ENCODE data around the gene ARHGEF4. TPM values are rescaled to one million over a fixed set of nuclear protein-coding genes. Genes with fewer than 3 reads are reported as not detected.
"Not testable (repeated sequence)": the region's sequence is repeated elsewhere in the genome, so short reads cannot be mapped to it uniquely, and the experiment has no call there.

The ARHGEF4 gene
- total RNA-seq, 1 experiment from 2014 or later = 5.9 TPM

DNA sequence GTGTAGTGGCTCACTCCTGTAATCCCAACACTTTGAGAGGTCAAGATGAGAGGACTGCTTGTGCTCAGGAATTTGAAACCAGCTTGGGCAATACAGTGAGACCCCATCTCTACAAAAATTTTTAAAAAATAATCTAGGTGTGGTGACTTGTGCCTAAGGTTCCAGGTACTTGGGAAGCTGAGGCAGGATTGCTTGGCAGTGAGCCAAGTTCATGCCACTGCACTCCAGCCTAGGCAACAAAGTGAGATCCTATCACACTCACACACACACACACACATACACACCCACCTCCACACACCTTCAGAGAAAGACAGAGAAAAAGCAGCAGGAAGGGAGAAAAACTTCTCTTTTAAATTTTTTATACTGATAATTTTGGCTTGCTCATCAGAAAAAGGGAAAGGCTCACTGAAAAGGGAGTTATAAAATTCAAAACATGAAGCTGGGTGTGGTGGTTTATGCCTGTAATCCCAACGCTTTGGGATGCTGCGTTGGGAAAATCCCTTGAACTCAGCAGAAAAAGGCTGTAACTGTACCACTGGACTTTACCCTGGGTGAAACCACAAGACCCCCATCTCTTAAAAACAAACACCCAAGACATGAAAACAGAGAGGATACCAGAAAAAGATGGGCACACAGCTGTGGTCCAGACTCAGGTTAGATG is 230.9 kb downstream of the ARHGEF4 start:
- in situ Hi-C loops (cut with HindIII; ENCODE audit: low pct_unique_long_range_greater_than_20kb, low sequenced_read_pairs) = no loop called here
- DNase-seq (ENCODE audit: low read depth) = no peak

DNA sequence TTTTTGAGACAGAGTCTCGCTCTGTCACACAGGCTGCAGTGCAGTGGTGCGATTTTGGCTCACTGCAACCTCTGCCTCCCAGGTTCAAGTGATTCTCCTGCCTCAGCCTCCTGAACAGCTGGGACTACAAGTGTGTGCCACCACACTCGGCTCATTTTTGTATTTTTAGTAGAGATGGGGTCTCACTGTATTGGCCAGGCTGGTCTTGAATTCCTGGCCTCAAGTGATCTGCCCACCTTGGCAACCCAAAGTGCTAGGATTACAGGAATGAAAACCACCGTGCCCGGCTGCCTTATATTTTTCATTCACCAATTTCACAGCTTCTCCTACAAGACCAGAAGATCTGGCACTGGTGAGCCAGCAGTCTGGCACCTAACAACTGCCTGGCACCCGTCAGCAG is 231.5 kb downstream of the ARHGEF4 start:
- in situ Hi-C loops (cut with HindIII; ENCODE audit: low pct_unique_long_range_greater_than_20kb, low sequenced_read_pairs); DNase-seq (ENCODE audit: low read depth): not testable (repeated sequence)

DNA sequence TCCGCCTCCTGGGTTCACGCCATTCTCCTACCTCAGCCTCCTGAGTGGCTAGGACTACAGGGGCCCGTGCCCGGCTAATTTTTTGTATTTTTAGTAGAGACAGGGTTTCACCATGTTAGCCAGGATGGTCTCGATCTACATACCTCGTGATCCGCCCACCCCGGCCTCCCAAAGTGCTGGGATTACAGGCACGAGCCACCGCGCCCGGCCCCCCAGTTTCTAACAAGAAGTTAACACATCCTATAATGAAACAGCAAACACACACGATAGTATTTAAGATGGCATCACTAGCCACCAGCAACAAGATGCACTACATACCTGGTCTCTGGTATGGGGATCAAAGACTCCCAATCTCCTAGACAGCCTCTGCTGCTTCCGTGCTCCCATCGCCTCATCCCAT is 238.9 kb downstream of the ARHGEF4 start:
- in situ Hi-C loops (cut with HindIII; ENCODE audit: low pct_unique_long_range_greater_than_20kb, low sequenced_read_pairs); DNase-seq (ENCODE audit: low read depth): not testable (repeated sequence)

DNA sequence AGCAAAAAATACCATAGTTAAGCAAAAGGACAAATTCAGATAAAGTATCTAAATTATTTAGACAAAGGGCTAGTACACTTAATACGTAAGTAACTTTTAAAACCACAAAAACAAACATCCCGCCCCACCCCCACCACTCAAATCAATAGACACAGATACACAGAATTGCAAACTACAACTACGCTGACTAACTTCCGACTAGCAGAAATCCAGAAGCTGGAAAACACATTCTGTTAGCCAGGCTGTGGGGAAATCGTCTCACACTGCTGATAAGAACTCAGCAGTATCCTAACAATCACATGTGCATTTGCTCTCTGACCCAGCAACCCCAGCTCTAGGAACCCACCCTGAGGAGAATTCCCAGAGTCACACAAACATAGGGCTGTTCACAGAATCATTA is 240.0 kb downstream of the ARHGEF4 start:
- no peak for DNase-seq (ENCODE audit: low read depth)
- in situ Hi-C loops (cut with HindIII; ENCODE audit: low pct_unique_long_range_greater_than_20kb, low sequenced_read_pairs) = no loop called here

DNA sequence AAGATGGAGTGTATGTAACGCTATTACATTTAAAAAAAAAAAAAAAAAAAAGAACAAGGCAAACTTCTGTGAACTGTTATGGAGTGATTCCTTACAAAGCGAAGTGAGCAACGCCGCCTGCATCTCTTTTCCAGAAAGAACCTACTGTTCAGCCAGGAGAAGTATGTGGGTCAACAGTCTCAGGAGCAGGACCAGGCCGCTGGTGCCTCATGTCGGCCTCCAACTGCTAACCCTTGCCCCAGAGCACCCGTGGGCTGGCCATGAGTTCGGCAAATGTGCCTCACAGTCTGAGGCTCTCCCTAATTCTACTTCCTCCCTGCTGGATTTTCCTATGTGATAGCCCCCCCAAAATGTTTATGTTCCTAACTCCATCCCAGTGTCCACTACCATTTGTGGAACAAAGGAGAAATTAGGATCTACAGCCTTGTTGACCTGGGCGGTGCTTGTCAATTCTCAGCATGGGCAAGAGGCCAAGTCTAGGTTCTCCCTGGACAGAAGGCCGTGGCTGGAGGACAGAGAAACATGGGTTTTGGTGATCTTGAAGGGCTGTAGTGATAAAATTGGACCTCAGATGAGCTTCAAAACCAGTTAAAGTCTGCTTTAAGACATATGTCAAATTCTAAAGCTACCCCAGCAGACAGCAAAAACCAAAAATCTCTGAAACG is 240.6 kb downstream of the ARHGEF4 start:
- in situ Hi-C loops (cut with HindIII; ENCODE audit: low pct_unique_long_range_greater_than_20kb, low sequenced_read_pairs) = no loop called here

DNA sequence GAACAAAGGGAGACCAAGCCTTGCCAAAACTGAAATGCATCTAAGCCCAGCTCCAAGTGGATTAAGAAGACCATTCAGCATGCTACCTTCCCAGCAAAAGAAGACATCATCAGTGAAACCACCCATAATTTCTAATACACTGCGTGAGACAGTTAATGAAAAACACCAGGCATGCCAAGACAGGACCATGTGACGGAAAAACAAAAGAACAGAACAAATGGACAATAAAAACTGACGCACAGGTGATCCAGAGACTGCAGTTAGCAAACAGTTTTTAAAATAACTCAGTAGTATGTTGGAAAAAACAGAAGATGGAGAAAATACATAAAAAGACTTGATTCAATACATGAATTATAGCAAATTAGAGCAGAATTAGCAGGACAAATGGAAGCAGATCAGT is 241.3 kb downstream of the ARHGEF4 start:
- in situ Hi-C loops (cut with HindIII; ENCODE audit: low pct_unique_long_range_greater_than_20kb, low sequenced_read_pairs) = no loop called here
- DNase-seq (ENCODE audit: low read depth) = no peak

More for the DNA sequence above, 240.6 kb downstream of the ARHGEF4 start:
- DNase-seq (ENCODE audit: low read depth) = no peak

DNA sequence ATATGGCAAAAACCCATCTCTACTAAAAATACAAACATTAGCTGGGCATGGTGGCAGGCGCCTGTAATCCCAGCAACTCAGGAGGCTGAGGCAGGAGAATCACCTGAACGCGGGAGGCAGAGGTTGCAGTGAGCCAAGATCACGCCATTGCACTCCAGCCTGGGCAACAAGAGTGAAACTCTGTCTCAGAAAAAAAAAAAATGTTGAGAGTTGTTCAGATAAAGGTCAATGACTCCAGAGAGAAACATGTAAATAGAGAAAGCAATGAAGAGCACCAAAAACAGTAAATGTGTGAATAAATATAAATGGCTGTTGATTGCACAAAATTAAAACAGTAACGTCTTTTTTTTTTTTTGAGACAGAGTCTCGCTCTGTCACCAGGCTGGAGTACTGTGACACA is 243.2 kb downstream of the ARHGEF4 start:
- in situ Hi-C loops (cut with HindIII; ENCODE audit: low pct_unique_long_range_greater_than_20kb, low sequenced_read_pairs); DNase-seq (ENCODE audit: low read depth): not testable (repeated sequence)

DNA sequence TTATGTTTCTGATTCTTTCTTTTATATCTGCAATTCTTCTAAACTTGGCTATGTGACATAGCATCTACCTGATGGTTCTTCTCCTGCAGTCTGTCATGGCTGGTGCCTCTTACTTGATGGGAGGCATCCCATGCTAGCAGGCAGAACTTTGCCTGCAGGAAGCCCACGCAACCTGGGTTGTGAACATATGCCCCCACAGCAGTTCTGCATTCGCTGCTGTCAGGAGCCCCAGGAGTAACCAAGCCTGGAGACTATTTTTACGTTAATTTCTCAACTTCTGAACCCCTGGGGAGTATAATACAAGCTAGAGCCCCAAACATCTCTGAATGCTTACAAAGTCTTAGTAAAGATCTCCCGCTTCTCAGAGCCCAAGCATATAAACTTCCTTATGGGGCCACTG is 244.5 kb downstream of the ARHGEF4 start:
- in situ Hi-C loops (cut with HindIII; ENCODE audit: low pct_unique_long_range_greater_than_20kb, low sequenced_read_pairs) = no loop called here

DNA sequence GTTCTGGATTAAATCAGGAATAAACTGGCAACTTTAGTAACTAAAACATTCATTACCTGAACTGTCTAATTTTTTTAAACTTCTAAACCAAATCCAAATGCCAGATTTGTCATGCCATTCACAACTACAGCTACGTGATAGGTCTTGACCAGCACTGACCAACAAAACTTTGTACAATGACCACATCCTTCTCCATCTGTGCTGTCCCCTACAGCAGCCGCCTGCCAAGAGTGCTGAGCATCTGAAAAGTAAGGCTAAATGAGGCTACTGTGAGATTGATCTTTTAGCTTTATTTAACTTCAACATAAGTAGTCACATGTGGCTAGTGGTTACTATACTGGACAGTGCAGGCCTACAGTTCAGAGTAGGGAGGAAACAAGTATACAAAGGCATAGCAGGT is 248.9 kb downstream of the ARHGEF4 start:
- in situ Hi-C loops (cut with HindIII; ENCODE audit: low pct_unique_long_range_greater_than_20kb, low sequenced_read_pairs) = no loop called here
- no peak for DNase-seq (ENCODE audit: low read depth)

More for the DNA sequence above, 244.5 kb downstream of the ARHGEF4 start:
- no peak for DNase-seq (ENCODE audit: low read depth)

DNA sequence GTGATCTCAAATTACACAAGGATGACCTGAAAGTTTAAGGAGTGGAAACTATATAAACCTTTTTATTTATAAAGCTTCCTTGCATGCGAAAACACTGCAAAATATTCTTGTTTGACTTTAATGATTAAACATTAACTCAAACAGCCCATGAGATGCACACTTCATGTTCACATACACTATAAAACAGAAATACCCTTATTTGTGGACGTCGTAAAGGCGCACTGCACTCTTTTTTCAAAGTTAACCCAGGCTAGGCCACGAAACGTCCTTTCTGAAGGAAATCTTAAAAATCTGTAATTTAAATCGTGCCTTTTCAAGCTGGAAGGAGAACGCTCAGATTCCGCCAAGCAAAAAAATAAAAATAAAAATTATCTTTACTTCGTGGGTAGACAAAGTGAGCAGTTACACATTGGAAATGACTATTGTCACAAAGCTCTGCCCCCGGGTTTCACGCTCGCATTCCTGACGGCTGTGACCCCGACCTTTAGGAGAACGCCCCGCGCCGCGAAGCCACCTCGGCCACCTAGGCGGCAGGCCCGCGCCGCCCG is 255.8 kb downstream of the ARHGEF4 start:
- DNase-seq (ENCODE audit: low read depth) = no peak
- in situ Hi-C loops (cut with HindIII; ENCODE audit: low pct_unique_long_range_greater_than_20kb, low sequenced_read_pairs) = no loop called here

DNA sequence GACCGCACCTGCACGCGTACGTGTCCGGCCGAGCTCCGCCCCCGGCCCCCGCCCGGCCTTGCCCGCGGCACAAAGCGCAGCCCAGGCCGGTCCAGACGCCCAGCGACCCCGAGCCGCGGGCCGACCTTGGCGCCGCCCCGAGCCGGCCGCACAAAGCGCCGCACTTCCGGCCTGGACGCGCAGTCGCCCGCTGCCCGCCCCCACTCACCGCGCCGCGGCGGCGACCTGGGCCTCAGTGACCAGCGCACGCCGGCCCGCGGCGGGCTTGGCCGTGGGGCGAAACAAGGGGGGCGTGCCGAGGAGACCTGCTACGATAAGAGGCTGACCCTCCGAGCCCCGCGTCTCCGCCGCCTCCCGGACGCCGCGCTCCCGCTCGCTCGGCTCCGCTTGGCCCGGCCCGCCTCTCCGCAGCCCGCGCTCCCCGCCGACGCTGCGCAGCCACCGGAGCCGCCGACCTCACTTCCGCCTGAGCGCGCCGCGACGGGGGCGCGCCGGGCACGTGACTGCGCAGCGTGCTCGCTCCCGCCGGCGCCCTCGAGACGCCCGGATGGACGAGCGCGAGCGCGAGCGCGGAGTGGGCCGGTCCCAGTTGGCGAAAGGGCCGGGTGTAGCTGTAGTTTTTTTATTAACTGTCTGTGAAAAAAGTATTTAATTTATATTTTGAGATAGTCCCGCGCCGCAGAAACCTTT is 256.4 kb downstream of the ARHGEF4 start, which contains the start of gene FAM168B:
Gene FAM168B, minus strand, starts transcription at position 455 of the 690 bp plus-strand sequence. CDS start 10,814 bp downstream, outside the sequence.
- in situ Hi-C loops (cut with HindIII; ENCODE audit: low pct_unique_long_range_greater_than_20kb, low sequenced_read_pairs) = no loop called here
- peak; percentile 88 for DNase-seq (ENCODE audit: low read depth)

DNA sequence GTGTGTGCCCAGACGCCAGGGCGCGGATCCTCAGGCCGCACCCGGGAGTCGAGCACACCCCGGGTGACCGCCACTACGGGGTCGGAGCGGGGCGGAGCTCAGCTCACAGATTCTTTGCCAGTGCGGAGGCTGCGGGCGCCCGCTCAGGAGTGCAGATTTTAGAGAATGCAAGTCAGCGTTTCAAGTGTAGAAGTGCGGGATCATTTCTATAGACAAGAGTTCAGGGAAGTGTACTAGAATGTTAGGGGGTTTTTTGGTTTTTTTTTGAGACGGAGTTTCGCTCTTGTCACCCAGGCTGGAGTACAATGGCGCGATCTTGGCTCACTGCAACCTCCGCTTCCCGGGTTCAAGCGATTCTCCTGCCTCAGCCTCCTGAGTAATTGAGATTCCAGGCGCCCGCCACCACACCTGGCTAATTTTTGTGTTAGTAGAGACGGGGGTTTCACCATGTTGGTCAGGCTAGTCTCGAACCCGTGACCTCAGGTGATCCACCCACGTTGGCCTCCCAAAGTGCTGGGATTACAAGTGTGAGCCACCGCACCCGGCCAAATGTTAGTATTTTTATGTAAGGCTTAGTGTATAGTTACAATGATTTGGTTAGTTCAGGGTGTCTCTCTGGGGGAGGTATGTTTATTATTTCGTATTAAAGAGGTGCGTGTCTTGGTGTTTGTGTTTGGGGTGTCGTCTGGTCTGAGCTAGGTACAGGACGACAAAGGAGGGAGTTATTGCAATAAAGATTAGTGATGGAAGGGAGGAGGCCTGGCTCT is 257.2 kb downstream of the ARHGEF4 start:
- DNase-seq (ENCODE audit: low read depth) = peak; percentile 8
- in situ Hi-C loops (cut with HindIII; ENCODE audit: low pct_unique_long_range_greater_than_20kb, low sequenced_read_pairs) = no loop called here

DNA sequence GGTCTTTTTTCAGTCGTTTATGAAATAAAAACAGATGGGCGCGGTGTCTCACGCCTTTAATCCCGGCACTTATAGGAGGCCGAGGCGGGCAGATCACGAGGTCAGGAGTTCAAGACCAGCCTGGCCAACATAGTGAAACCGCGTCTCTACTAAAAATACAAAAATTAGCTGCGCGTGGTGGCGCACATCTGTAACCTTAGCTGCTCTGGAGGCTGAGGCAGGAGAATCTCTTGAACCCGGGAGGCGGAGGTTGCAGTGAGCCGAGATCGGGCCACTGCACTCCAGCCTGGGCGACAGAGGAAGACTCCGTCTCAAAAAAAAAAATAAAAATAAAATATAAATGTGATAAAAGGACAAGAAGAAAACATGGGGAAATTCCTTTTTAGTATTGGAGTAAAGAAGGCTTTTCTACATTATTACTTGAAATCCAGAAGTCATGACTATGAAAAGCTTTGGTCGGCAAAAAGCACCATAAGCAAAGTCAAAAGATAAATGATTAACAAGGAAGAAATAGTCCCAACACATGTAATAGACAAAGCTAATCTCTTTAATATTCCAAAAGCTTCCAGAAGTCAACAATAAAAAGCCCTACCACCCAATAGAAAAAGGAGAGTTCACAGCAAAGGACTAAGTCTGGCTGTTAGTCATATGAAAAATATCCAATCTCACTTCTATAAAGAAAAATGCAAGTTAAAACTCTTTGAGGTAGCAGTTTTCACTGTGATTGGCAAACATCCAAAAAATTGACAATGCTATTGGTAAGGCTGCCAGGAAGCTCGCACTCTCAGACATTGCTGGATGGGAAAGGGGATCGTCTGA is 258.0 kb downstream of the ARHGEF4 start:
- in situ Hi-C loops (cut with HindIII; ENCODE audit: low pct_unique_long_range_greater_than_20kb, low sequenced_read_pairs) = no loop called here
- DNase-seq (ENCODE audit: low read depth) = peak; percentile 46

Other genes with a start within 250 kb of the ARHGEF4 start
- gene CFC1, start 237.3 kb upstream of the ARHGEF4 start, total RNA-seq (2014; rRNA removed; shearing (Covaris generic); ENCODE audit: low replicate concordance) = not detected in 2 replicates
- not detected in 2 replicates for gene POTEJ, start 225.5 kb upstream of the ARHGEF4 start, total RNA-seq (2014; rRNA removed; shearing (Covaris generic); ENCODE audit: low replicate concordance)
- gene GPR148, start 107.8 kb upstream of the ARHGEF4 start, total RNA-seq (2014; rRNA removed; shearing (Covaris generic); ENCODE audit: low replicate concordance) = not detected in 2 replicates
- gene AMER3, start 81.4 kb upstream of the ARHGEF4 start, total RNA-seq (2014; rRNA removed; shearing (Covaris generic); ENCODE audit: low replicate concordance) = not detected in 2 replicates